Neural cell (in vitro differentiated cells): ENCODE data around the gene CHI3L1. TPM values are rescaled to one million over a fixed set of nuclear protein-coding genes. Genes with fewer than 3 reads are reported as not detected.

ENCODE experiments used
- H2AFZ ChIP-seq: fragments of 200-600, 300-800 bp; sonication (generic), shearing (Covaris generic); 2 replicates; pipeline ENCODE4 v1.6.0; 2014; ENCODE audit warnings: low read depth, mild to moderate bottlenecking, antibody characterized with exemption, low read length, moderate library complexity
- H3F3A ChIP-seq: fragments of 200-600 bp; shearing (Covaris generic); 2 replicates; pipeline ENCODE4 v1.6.1; 2016; ENCODE audit warnings: mild to moderate bottlenecking, moderate library complexity, mixed read lengths, antibody characterized with exemption, low read length; ENCODE audit not compliant: insufficient read depth, poor library complexity, severe bottlenecking
- H3K27ac ChIP-seq: fragments of 200-600, 300-800 bp; sonication (generic), shearing (Covaris generic); 2 replicates; pipeline ENCODE4 v1.5.1; 2014; ENCODE audit warnings: mild to moderate bottlenecking, low read length, moderate library complexity
- H3K27me3 ChIP-seq: fragments of 300-800, 200-600 bp; sonication (generic), shearing (Covaris generic); 2 replicates; pipeline ENCODE4 v1.6.0; 2014; ENCODE audit warnings: mild to moderate bottlenecking, low read depth, low read length, moderate library complexity; ENCODE audit not compliant: insufficient read depth
- H3K36me3 ChIP-seq: fragments of 300-800, 200-600 bp; sonication (generic), shearing (Covaris generic); 2 replicates; pipeline ENCODE4 v1.5.1; 2014; ENCODE audit warnings: mild to moderate bottlenecking, antibody characterized with exemption, low read length, moderate library complexity; ENCODE audit not compliant: insufficient read depth
- H3K4me2 ChIP-seq: fragments of 300-800, 200-600 bp; sonication (generic), shearing (Covaris generic); 2 replicates; pipeline ENCODE4 v1.6.0; 2014; ENCODE audit warnings: mild to moderate bottlenecking, low read length
- H3K4me3 ChIP-seq: fragments of 300-800, 200-600 bp; sonication (generic), shearing (Covaris generic); 2 replicates; pipeline ENCODE4 v1.5.1; 2014; ENCODE audit warnings: mild to moderate bottlenecking, low read length, moderate library complexity
- H3K79me2 ChIP-seq: fragments of 200-600 bp; shearing (Covaris generic); replicated peaks from 2 replicates; pipeline ENCODE4 v1.6.0; 2014; ENCODE audit warnings: mild to moderate bottlenecking, low read length, moderate library complexity; ENCODE audit not compliant: insufficient read depth
- H3K9ac ChIP-seq: fragments of 300-800, 200-600 bp; sonication (generic), shearing (Covaris generic); 2 replicates; pipeline ENCODE4 v1.6.1; 2016; ENCODE audit warnings: mild to moderate bottlenecking, low read length, mixed read lengths
- H3K9me2 ChIP-seq: fragments of 200-600 bp; shearing (Covaris generic); 2 replicates; pipeline ENCODE4 v1.6.1; 2016; ENCODE audit warnings: mild to moderate bottlenecking, low read length, mixed read lengths; ENCODE audit not compliant: insufficient read depth
- H3K9me3 ChIP-seq: fragments of 200-600, 300-800 bp; sonication (generic), shearing (Covaris generic); 2 replicates; pipeline ENCODE4 v1.6.1; 2016; ENCODE audit warnings: mild to moderate bottlenecking, mixed run types, low read length, moderate library complexity, mixed read lengths
- H4K20me1 ChIP-seq: fragments of 200-600 bp; shearing (Covaris generic); 2 replicates; pipeline ENCODE4 v1.6.1; 2016; ENCODE audit warnings: mild to moderate bottlenecking, mixed run types; ENCODE audit not compliant: insufficient read depth
- CTCF ChIP-seq: fragments of 450-650 bp; IDR thresholded peaks from 2 replicates; pipeline ENCODE4 v1.5.1; 2014; ENCODE audit warnings: antibody characterized with exemption, mild to moderate bottlenecking, moderate library complexity; ENCODE audit not compliant: poor library complexity, severe bottlenecking
- EP300 ChIP-seq: fragments of 450-650 bp; conservative IDR thresholded peaks from 2 replicates; pipeline ENCODE4 v1.6.1; 2014; ENCODE audit warnings: antibody characterized with exemption, mild to moderate bottlenecking, moderate library complexity; ENCODE audit not compliant: poor library complexity, severe bottlenecking
- EZH2 ChIP-seq: fragments of 200-600, 300-800 bp; shearing (Covaris generic), sonication (generic); IDR thresholded peaks from 2 replicates; pipeline ENCODE4 v1.6.1; 2014; ENCODE audit warnings: antibody characterized with exemption, low read length, borderline replicate concordance, mild to moderate bottlenecking; ENCODE audit not compliant: insufficient read depth, poor library complexity, severe bottlenecking
- MXI1 ChIP-seq: fragments of 450-650 bp; conservative IDR thresholded peaks from 2 replicates; pipeline ENCODE4 v1.6.1; 2014; ENCODE audit warnings: antibody characterized with exemption, mild to moderate bottlenecking; ENCODE audit not compliant: poor library complexity, severe bottlenecking
- POLR2AphosphoS5 ChIP-seq: IDR thresholded peaks from 2 replicates; pipeline ENCODE4 v1.6.1; 2012
- RAD21 ChIP-seq: fragments of 450-650 bp; conservative IDR thresholded peaks from 2 replicates; pipeline ENCODE4 v1.6.1; 2014; ENCODE audit warnings: antibody characterized with exemption, mild to moderate bottlenecking, moderate library complexity
- REST ChIP-seq: IDR thresholded peaks from 2 replicates; pipeline ENCODE4 v1.6.1; 2012; ENCODE audit warnings: borderline replicate concordance
- SMC3 ChIP-seq: fragments of 450-650 bp; conservative IDR thresholded peaks from 2 replicates; pipeline ENCODE4 v1.6.1; 2014; ENCODE audit warnings: antibody characterized with exemption, mild to moderate bottlenecking, moderate library complexity; ENCODE audit not compliant: poor library complexity
- TAF1 ChIP-seq: IDR thresholded peaks from 2 replicates; pipeline ENCODE4 v1.6.1; 2012; ENCODE audit warnings: low read depth
- polyA plus RNA-seq: library from polyadenylated mRNA; depleted of rRNA; stranded (reverse); fragments of >200 nt; gene quantifications from 2 replicates; pipeline ENCODE4 v1.2.3, GENCODE V29; 2014

Gene CHI3L1
- polyA plus RNA-seq, 1 donor from 2014 or later, result not detected

- Histone ChIP-seq H3F3A (no peaks in the 10 kb centered on the region), H3K79me2 (no peaks in the 10 kb centered on the region), H3K9ac (no peak overlapping the region), H3K36me3 (no peaks in the 10 kb centered on the region), H3K27me3 (no peaks in the 10 kb centered on the region), H3K4me3 (no peak overlapping the region), H3K27ac (no peak overlapping the region), H2AFZ (no peak overlapping the region), H3K9me2 (no peaks in the 10 kb centered on the region), H3K9me3 (no peaks in the 10 kb centered on the region), H3K4me2 (no peak overlapping the region), H4K20me1 (no peaks in the 10 kb centered on the region)
- TF ChIP-seq EZH2 (no peak), POLR2AphosphoS5 (no peak), CTCF (no peak), TAF1 (no peak), SMC3 (no peak), REST (no peak), EP300 (no peak), RAD21 (no peak), MXI1 (no peak)
Observed at GRCh38 chr1:203180611-203181330, 5.7 kb downstream of the CHI3L1 start.

GRCh38 chr1:203179667-203180005 is 6.9 kb downstream of the CHI3L1 start:
- H3K4me3 ChIP-seq, result no peak overlapping the region
- no peak for TF ChIP-seq EZH2
- TF ChIP-seq SMC3, result no peak
- no peaks in the 10 kb centered on the region for H3K79me2 ChIP-seq
- no peak overlapping the region for H3K9ac ChIP-seq
- H3K9me2 ChIP-seq, result no peaks in the 10 kb centered on the region
- H3K36me3 ChIP-seq, result no peaks in the 10 kb centered on the region
- H2AFZ ChIP-seq, result no peak overlapping the region
- H3F3A ChIP-seq, result no peaks in the 10 kb centered on the region
- no peak overlapping the region for H3K4me2 ChIP-seq
- no peaks in the 10 kb centered on the region for H4K20me1 ChIP-seq
- H3K27ac ChIP-seq, result no peak overlapping the region
- H3K9me3 ChIP-seq, result no peaks in the 10 kb centered on the region
- H3K27me3 ChIP-seq, result no peaks in the 10 kb centered on the region
